Natural killer cell treated with Interleukin-12 subunit alpha and Interleukin-12 subunit beta and Interleukin-15 and Interleukin-18, amount 100 ng/mL, for 72 hours (primary cell): ENCODE measurements around the gene ABHD15. TPM values are rescaled to one million over a fixed set of nuclear protein-coding genes. Genes with fewer than 3 reads are reported as not detected.

Experiments used
- ATAC-seq, 2 donors: fragments of 150-1000 bp; cut with Tn5 transposase in 1 of 2; sonication (Bioruptor Pico), chemical (Tn5 transposase) in 1 of 2; 2 replicates each; pipeline ENCODE4 v1.10.0; 2021
- DNase-seq: peaks from one replicate; pipeline ENCODE4 v3.0.0; 2022; ENCODE audit warnings: low spot score
- H3K27ac Mint-ChIP-seq, 2 donors: 1 replicate in 1 of 2; 2 replicates in 1 of 2; pipeline ENCODE4 v1.8.0; 2022; ENCODE audit warnings: mixed read lengths in 2 of 2, mild to moderate bottlenecking in 1 of 2, moderate library complexity in 1 of 2
- H3K27me3 Mint-ChIP-seq, 2 donors: 1 replicate in 1 of 2; 2 replicates in 1 of 2; pipeline ENCODE4 v1.8.0; 2022; ENCODE audit warnings: mixed read lengths in 2 of 2
- H3K36me3 Mint-ChIP-seq: one replicate; pipeline ENCODE4 v1.8.0; 2022; ENCODE audit warnings: mixed read lengths
- H3K4me1 Mint-ChIP-seq, 2 donors: 1 replicate in 1 of 2; 2 replicates in 1 of 2; pipeline ENCODE4 v1.8.0; 2022; ENCODE audit warnings: low read depth in 2 of 2, mixed read lengths in 2 of 2, mild to moderate bottlenecking in 1 of 2
- H3K4me3 Mint-ChIP-seq: one replicate; pipeline ENCODE4 v1.8.0; 2022; ENCODE audit warnings: mixed read lengths
- H3K9me3 Mint-ChIP-seq: 2 replicates; pipeline ENCODE4 v1.8.0; 2022; ENCODE audit warnings: mixed read lengths
- total RNA-seq, 2 donors: library from RNA; stranded (reverse); gene quantifications; one replicate each; pipeline ENCODE4 v1.2.3, GENCODE V29; 2022

ABHD15 gene
- total RNA-seq, 2 donors from 2014 or later, result 12.6 to 20.3 TPM

GRCh38 chr17:29572691-29573557, 6.1 kb upstream of the ABHD15 start:
- H3K4me3 Mint-ChIP-seq, result no peak overlapping the region
- H3K27me3 Mint-ChIP-seq, result no peaks in the 10 kb centered on the region

DNA sequence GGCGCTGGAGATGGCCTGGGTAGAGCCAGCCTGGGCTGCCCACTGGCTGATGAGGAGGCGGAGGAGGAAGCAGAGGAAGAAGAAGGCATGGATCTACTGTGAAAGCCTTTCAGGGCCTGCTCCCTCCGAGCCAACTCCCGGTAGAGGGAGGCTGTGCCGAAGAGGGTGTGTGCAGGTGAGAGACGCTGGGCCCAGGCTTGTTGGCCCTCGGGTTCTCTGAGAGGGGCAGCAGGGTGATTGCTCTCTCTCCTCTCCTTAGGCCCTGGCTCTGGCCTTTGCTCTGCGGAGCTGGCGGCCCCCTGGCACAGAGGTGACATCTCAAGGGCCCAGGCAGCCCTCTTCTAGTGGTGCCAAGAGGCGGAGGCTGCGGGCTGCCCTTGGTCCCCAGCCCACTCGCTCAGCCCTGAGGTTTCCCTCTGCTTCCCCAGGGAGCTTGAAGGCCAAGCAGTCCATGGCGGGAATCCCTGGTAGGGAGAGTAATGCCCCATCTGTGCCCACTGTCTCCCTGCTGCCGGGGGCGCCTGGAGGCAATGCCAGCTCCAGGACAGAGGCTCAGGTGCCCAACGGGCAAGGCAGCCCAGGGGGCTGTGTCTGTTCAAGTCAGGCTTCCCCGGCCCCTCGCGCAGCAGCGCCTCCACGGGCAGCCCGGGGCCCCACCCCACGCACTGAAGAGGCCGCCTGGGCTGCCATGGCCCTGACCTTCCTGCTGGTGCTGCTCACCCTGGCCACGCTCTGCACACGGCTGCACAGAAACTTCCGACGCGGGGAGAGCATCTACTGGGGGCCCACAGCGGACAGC, 5.2 kb upstream of the ABHD15 start:
- ATAC-seq (peak in 1 of 2 donors; percentile 0), DNase-seq (peak; percentile 58)
- Mint-ChIP-seq H3K9me3 (no peaks in the 10 kb centered on the region), H3K27ac (no peak overlapping the region), H3K36me3 (no peaks in the 10 kb centered on the region), H3K27me3 (no peaks in the 10 kb centered on the region), H3K4me1 (peaks cover 12 to 15% of the 10 kb centered on the region in 2 donors), H3K4me3 (no peak overlapping the region)

More at GRCh38 chr17:29572691-29573557, 6.1 kb upstream of the ABHD15 start:
- peak; percentile 90 for DNase-seq
- Mint-ChIP-seq H3K9me3 (no peaks in the 10 kb centered on the region), H3K27ac (no peak overlapping the region), H3K4me1 (peaks cover 12 to 15% of the 10 kb centered on the region in 2 donors), H3K36me3 (no peaks in the 10 kb centered on the region)
- peak; percentile 59 to 86 for ATAC-seq

DNA sequence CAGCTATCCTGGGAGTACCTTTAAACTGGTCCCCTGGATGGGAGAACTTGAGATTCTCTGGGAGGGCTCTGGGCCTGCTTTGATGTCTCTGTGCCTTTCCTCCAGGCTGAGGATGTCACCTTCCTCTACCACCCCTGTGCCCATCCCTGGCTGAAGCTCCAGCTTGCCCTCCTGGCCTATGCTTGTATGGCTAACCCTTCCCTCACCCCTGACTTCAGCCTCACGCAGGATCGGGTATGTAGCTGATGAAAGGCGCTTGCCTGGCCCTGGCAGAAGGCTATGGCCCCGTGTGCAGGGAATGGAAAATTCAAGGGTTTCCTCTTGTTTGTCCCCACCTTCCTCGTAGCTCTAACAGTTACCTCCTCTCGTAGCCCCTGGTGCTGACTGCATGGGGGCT, 4.6 kb upstream of the ABHD15 start:
- no peak overlapping the region for H3K4me3 Mint-ChIP-seq
- peaks cover 12 to 15% of the 10 kb centered on the region in 2 donors for H3K4me1 Mint-ChIP-seq
- ATAC-seq (no peak), DNase-seq (peak; percentile 51)
- no peaks in the 10 kb centered on the region for H3K36me3 Mint-ChIP-seq
- H3K27me3 Mint-ChIP-seq, result no peaks in the 10 kb centered on the region
- H3K9me3 Mint-ChIP-seq, result no peaks in the 10 kb centered on the region
- no peak overlapping the region for H3K27ac Mint-ChIP-seq

- Mint-ChIP-seq H3K4me1 (peaks cover 19 to 23% of the 10 kb centered on the region in 2 donors), H3K9me3 (no peaks in the 10 kb centered on the region), H3K4me3 (peak overlapping the region; percentile 68), H3K27ac (peak overlapping the region in 1 of 2 donors; percentile 54), H3K27me3 (no peaks in the 10 kb centered on the region), H3K36me3 (no peaks in the 10 kb centered on the region)
- ATAC-seq (no peak), DNase-seq (peak; percentile 53)
Observed at GRCh38 chr17:29570521-29570920, 3.7 kb upstream of the ABHD15 start.

- Mint-ChIP-seq H3K9me3 (no peaks in the 10 kb centered on the region), H3K36me3 (no peaks in the 10 kb centered on the region), H3K27ac (peak overlapping the region; percentile 75 to 92), H3K4me1 (peaks cover 23 to 24% of the 10 kb centered on the region in 2 donors), H3K4me3 (peak overlapping the region; percentile 99), H3K27me3 (no peaks in the 10 kb centered on the region)
- ATAC-seq, result no peak
- DNase-seq, result peak; percentile 58
Observed at GRCh38 chr17:29569245-29569950, 2.6 kb upstream of the ABHD15 start.

DNA sequence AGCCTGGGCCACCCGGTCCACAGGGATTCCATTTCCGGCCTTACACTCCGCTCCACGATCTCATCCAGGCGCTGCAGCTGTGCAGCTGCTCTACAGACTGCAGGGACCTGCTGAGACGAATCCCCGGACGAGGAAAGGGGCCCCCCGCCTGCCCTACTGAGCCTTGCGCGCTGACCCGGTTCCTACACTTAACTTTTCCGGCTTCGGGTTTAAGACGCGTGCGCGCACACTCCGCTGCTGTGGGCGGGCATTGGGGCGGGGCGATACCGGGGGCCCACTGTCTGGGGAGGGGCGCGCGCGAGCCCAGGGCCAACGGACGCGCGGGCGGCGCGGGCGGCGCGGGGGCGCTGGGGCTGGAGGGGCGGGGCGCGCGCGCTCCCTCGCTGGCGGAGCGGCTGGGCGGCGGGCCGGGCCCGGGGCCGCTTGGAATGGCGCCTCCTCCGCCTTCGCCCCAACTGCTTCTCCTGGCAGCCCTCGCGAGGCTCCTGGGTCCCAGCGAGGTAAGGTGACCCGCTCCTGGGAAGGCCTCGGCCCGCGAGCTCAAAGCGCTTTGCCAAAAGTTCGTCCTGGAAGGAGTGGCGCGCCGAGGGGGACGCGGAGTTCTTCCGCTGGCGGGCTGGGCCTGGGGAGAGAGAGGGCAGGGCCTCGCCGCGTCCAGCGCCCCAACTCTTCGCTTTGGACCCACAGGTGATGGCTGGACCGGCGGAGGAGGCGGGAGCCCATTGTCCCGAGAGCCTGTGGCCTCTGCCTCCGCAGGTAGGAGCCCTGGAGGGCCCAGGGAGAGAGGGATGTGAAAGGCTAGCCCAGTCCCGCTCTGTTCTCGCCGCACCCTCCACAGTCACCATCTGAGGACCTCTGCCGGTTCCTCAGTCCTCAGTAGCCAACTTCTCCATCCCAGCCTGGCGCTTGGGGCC, 1.8 kb upstream of the ABHD15 start, which contains the start of gene TP53I13:
Gene TP53I13 (plus strand): TSS at position 371 of the 914 bp plus-strand sequence. CDS start 58 bp downstream, at position 429.
- ATAC-seq (peak; percentile 78), DNase-seq (peak; percentile 88)
- no peaks in the 10 kb centered on the region for H3K27me3 Mint-ChIP-seq
- H3K9me3 Mint-ChIP-seq, result no peaks in the 10 kb centered on the region
- H3K27ac Mint-ChIP-seq, result peak within 1 kb of the TSS; percentile 90 to 92
- peaks cover 28 to 30% of the 10 kb centered on the region in 2 donors for H3K4me1 Mint-ChIP-seq
- H3K36me3 Mint-ChIP-seq, result no peaks in the 10 kb centered on the region
- peak within 1 kb of the TSS; percentile 99 for H3K4me3 Mint-ChIP-seq

GRCh38 chr17:29567554-29568330, 905 bp upstream of the ABHD15 start:
- DNase-seq (peak; percentile 80), ATAC-seq (peak; percentile 69 to 70)
- Mint-ChIP-seq H3K9me3 (no peaks in the 10 kb centered on the region), H3K27ac (peak overlapping the region; percentile 90 to 92), H3K36me3 (no peaks in the 10 kb centered on the region), H3K27me3 (no peaks in the 10 kb centered on the region), H3K4me1 (peaks cover 31 to 32% of the 10 kb centered on the region in 2 donors), H3K4me3 (peak overlapping the region; percentile 99)

GRCh38 chr17:29567304-29567553, 392 bp upstream of the ABHD15 start:
- DNase-seq (peak; percentile 57), ATAC-seq (peak; percentile 8 to 14)
- Mint-ChIP-seq H3K4me3 (peak overlapping the region; percentile 99), H3K9me3 (no peaks in the 10 kb centered on the region), H3K27me3 (no peaks in the 10 kb centered on the region), H3K36me3 (no peaks in the 10 kb centered on the region), H3K27ac (peak overlapping the region in 1 of 2 donors; percentile 92), H3K4me1 (peaks cover 36 to 37% of the 10 kb centered on the region in 2 donors)

DNA sequence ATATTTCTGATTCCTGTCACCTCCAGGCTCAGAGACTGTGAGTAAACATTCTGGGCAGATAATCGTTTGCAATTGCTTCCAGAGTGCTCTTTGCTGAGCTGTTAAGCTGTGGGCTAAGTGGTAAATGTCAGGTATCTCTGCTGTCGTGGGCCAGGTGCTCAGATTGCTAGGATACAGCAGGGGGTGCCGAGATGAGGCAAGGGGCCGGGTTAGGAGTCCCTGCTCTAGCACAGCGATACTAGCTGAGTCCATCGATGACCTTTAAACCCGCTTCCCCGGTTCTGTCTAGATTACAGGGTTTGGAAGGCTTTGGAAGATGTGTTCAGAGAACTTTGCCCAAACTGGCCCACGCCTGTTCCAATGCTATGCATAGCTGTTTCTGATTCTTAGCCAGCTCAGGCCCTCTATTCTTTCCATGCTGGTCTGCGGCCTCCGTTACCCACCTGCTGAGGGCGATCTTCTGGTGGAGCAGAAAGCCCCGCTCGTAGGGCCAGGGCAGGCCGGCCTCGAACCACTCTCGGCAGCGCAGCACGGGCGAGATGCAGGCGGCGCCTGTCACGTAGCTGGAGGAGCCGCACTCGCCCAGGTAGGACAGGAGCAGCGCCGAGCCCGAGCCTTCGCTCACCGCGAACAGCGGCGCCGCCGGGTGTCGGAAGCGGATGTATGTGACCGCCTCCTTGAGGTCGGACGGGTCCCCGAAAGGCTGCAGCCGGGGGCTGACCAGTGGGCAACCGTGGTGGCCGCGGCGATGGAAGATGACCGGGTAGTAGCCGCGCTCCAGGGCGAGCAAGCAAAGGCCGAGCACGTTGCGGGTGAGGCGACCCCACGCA, 979 bp downstream of the ABHD15 start:
- Mint-ChIP-seq H3K27me3 (no peaks in the 10 kb centered on the region), H3K9me3 (no peaks in the 10 kb centered on the region), H3K27ac (peak overlapping the region; percentile 86 to 87), H3K4me3 (peak overlapping the region; percentile 99), H3K36me3 (no peaks in the 10 kb centered on the region), H3K4me1 (peaks cover 40 to 44% of the 10 kb centered on the region in 2 donors)
- ATAC-seq (peak; percentile 22 to 37), DNase-seq (peak; percentile 65)

GRCh38 chr17:29563816-29564215, 3.0 kb downstream of the ABHD15 start:
- H3K27me3 Mint-ChIP-seq, result no peaks in the 10 kb centered on the region
- H3K36me3 Mint-ChIP-seq, result no peaks in the 10 kb centered on the region
- peaks cover 35 to 39% of the 10 kb centered on the region in 2 donors for H3K4me1 Mint-ChIP-seq
- H3K27ac Mint-ChIP-seq, result peak overlapping the region; percentile 43 to 54
- H3K4me3 Mint-ChIP-seq, result peak overlapping the region; percentile 34
- H3K9me3 Mint-ChIP-seq, result no peaks in the 10 kb centered on the region
- ATAC-seq (no peak), DNase-seq (peak; percentile 53)

DNA sequence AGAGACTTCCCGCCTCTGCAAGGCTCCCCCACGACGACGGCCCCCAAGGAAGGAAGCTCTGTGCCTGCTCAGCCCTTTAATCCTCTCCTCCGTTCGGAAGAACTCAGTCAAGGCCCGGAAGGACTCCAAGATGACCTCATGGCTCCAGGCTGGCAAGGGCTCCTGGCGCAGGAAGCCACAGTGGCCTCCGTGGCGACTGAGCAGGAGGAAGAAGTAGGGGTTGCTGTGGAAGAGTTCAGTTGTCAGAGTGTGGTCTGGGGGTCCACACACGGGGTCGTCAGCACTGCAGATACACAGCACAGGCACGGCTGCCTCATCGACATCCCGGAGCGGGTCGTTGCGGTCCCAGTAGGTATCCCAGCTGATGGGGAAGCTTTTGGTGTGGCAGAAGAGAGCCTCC, 4.2 kb downstream of the ABHD15 start:
- H3K36me3 Mint-ChIP-seq, result no peaks in the 10 kb centered on the region
- no peaks in the 10 kb centered on the region for H3K27me3 Mint-ChIP-seq
- H3K4me3 Mint-ChIP-seq, result no peak overlapping the region
- ATAC-seq, result no peak
- DNase-seq, result peak; percentile 25
- H3K27ac Mint-ChIP-seq, result peak overlapping the region; percentile 71 to 90
- peaks cover 38 to 39% of the 10 kb centered on the region in 2 donors for H3K4me1 Mint-ChIP-seq
- H3K9me3 Mint-ChIP-seq, result no peaks in the 10 kb centered on the region
